ENCODE results near the gene RABAC1.
"Not testable (repeated sequence)": the region's sequence is repeated elsewhere in the genome, so short reads cannot be mapped to it uniquely, and the experiment has no call there.

The RABAC1 gene

DNA sequence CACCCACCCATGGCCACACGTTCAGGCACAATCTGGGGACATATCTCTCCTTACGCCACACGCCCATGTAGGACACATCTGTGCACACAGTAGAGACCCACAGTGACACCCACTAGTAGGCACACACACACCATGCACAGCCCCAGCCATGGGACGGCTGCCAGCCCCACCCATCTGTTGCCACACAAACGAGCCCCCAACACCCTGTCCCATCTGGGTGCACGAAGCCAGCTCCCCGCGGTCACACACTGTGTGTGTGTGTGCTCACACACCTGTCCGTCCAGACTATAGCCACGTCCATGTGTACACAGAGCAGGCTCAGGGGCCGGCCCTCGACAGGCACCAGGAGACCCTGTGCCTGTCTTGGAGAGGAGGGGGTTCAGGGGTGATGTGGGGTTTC lies 41.4 kb downstream of the RABAC1 start:
- no peak for DNase-seq (ENCODE audit: low read depth in 2 of 2, low spot score in 1 of 2)

DNA sequence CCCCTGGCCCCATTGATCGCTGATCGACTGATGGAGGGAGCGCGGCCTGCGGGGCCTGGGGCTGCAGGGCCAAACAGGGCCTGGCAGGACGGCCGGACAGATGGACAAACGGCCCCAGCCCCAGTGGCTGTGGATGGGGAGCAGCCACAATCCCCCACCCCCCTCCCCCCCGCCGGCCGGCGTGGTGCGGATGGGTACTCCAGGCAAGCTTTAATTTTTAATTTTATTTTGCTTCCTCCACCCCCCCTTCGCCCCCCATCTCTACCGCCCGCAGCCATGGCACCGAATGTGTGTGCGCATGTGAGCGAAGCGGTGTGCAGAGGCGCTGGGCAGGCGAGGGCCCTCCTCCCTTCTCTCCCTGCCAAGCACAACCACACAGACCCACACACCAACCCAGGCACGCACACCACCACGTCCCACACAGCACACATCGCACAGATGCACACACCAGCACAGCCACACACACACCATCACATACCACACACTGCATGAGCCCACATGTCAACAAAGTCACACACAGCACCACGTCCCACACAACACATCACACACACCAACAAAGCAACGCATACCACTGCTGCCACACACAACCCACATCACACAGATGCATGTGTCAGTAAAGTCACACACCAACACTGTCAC lies 43.2 kb downstream of the RABAC1 start:
- no peak for DNase-seq (ENCODE audit: low read depth in 2 of 2, low spot score in 1 of 2)

DNA sequence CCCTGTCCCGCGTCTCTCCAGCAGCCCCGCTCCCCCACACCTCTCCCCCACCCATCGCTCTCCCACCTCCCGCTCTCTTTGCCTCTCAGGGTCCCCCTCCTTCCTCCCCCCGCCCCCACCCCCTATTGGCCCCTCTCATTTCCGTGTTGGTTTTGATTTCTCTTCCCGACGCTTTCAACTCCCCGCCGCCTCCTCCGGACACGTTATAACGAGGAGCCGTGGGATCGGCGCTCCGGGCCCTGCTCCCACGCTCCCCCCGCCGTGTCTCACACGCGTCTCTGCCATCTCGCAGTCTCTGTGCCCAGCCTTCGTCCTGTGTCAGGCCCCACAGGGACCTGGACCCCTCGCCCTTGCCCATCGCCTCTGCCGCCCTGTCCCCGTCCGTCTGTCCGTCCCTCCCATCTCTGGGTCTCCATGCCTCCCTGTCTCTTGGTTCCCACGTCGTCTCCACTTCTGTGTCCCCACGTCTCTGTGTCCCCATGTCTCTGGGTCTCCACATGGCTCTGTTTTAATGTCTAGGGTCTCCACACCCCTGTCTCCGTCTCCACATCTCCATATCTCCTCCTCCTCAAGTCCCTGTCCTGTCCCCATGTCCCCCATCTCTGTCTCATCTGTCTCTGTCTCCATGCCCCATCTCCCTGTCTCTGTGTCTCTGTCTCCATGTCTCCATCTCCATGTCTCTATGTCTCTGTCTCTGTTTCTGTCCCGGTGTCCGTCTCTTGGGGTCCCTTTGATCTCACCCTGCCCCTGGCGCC lies 43.9 kb downstream of the RABAC1 start:
- no peak for DNase-seq (ENCODE audit: low read depth in 2 of 2, low spot score in 1 of 2)

DNA sequence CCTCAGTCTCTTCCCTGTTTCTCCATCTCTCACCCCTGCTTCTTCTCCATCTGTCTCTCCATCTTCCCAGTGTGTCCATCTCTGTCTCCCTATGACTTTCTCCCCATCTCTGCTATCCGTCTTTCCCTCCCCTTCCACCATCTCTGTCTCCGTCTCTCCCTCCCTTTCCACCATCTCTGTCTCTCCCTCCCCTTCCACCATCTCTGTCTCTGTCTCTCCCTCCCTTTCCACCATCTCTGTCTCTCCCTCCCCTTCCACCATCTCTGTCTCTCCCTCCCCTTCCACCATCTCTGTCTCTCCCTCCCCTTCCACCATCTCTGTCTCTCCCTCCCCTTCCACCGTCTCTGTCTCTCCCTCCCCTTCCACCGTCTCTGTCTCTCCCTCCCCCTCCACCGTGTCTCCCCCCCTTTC lies 44.7 kb downstream of the RABAC1 start:
- DNase-seq (ENCODE audit: low read depth in 2 of 2, low spot score in 1 of 2) = not testable (repeated sequence)

DNA sequence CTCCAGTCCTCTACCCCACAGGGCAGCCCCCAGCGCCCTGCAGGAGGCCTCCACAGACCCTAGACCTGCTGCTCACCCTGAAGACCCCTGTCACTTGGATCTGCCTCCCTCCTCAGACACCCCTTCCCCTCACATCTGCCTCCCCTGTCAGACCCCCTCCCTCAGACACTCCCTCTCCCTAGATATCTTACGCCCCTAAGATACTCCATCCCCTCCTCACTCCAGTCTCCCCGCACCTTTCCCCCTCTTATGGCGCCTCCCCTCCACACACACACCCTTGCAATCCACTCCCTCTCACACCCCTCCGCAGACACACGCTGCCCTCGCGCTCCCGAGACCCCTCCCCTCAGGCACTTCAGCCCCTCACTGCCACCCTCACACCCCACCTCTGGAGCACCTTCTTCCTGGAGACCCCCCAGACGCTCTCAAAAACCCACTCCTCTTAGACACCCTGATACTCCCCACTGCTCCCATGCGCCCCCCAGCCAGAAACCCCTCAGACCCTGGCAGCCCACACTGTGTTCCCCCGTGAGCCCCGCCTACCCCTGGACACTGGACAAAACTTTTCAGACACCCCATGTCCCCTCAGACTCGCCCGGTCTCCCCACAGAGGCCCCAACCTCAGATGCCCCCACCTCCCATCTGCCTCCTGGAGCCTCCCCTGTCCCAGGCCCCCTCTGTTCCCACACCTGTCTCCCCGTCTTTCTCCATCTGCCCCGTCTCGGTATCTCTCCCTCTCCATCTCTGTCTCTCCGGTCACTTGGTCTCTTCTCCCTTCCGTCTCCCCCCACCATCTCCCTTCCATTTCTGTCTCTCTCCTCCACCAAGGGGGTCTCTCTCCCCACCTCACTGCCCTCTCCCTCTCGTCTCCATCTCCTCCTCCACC lies 45.3 kb downstream of the RABAC1 start:
- no peak for DNase-seq (ENCODE audit: low read depth in 2 of 2, low spot score in 1 of 2)

DNA sequence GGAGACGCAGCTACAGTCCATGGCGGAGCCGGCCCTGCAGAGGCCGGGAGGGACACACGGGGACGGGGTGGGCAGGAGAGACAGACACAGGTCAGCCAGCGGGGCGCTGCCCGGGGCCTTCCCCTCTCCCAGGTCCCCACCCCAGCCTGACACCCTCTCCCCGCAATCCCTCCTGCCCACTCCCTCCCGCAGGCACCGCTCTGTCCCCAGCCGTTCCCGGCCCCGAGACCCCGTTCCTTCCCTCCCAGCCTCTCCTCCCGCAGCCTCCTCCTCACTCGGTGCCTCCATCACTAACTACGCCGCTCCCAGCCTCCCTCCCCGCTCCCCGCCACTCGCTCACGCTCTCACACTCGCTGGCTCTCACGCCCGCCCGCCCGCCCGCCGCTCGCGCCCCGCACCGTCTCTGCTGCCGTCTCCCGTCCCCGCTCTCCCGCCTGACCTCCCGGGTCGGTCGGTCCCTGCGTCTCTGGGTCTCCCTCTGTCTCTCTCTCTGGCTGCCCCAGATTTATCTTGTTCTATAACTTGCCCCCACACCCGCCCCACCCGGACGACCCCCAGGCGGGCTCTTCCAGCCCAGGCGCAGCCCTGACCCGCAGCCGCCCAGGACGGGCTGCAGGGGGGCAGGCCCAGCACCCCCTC lies 46.1 kb downstream of the RABAC1 start:
- no peak for DNase-seq (ENCODE audit: low read depth in 2 of 2, low spot score in 1 of 2)

DNA sequence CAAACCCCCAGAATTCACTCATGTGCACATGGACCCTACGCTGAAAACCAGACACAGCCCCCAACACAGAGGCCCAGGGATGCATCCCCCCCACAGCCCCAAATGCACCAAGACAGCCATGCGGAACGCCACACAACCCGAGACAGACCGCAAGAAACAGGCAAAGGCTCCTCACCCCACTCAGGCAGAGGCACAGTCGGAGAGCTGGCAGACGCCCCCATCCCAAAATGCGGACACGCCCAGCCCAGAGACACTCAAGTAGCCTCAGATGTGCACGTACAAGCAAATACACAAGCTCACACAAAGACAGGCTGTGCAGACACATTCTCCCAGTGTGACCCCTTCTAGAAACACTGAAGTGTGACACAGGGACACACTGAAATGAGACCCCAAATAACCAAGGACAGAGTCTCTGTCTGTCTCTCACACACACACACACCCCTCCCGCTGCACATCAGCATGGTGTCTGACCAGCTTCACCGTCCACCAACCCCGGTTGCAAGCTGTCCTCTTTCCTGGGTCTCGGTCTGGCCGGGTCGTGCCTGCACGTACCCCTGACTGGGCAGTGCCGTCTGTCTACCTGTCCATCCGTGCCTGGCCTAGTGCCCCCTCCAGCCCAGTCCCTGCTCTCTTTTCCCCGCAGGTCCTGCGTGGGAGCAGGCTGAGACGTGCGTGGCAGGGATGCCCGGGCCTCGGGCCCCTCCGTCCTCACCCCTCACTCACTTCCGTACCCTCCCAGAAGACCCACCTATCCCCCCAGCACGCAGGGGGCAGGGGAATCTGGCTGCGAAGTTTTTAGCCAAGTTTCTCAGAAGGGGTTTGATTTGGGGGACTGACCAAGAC lies 47.0 kb downstream of the RABAC1 start:
- no peak for DNase-seq (ENCODE audit: low read depth in 2 of 2, low spot score in 1 of 2)

DNA sequence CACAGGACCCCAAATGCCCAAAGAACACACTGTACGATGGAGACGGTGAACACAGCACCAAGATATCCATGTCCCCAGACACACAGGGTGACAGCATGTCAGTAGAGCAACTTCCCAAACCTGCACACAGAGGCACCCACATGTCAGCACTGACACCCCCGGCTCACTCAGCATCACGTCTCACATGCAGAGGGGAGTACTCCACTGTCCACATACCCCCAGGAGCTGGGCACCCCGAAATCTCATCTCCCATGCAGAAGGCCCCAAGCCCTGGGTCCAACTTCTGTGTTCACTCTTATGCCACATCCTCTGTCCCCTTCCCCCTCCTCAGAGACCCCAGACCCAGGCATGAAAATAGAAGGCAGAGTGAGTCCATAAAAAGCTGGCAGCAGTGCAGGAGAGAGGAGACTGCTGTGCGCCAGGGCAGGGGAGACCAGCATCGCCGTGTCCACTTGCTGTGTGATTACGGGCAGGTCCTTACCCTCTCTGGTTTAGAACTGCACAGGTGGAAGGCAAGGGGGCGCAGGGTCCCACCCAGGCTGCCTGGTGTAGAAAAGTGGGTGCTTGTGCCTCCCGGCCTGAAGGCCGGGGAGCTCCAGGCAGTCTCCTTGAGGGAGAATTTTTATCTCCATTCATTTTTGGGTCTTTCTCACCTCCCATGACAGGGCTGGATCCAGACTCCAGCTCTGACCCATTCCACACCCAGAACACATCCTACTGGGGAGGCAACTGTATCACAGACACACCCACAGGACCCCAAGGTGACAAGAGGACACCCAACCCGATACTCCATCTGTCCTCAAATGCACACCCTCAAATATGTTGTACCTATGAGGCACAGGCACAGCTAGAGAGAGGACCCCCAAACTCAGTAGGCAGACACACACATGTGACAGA lies 47.9 kb downstream of the RABAC1 start:
- DNase-seq (ENCODE audit: low read depth in 2 of 2, low spot score in 1 of 2) = no peak

DNA sequence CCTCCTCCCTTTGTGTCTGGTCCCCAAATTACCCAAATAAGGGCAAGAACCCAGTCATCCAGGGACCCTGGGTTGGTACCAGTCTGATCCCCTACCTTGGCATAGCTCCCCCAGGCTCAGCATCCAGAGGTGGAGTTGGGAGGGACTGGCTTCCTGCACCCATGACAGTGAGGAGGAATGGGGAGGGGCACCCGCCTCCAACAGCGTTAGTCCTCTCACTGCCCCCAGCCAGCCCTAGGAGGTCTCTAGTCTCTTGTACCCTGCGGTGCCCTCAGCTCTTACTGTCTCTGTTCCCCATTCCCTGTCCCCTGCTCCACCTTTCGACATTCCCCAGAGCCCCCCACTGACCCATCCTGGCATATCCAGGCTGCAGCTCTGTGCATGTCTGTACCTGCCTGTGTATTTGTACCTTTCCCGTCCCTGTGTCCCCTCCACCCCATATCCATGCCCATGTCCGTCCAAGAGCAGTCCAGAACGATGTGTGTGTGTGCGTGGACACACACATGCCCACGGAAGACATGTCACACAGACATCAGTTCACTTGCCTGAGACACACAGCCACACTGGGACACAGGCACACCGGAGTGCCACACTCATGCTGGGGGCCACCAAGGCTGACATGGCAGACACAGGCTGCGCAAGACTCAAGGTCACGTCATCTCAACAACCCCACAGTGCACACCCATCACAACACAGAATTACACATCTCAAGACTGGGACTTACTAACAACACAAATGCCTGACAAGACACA lies 48.7 kb downstream of the RABAC1 start:
- DNase-seq (ENCODE audit: low read depth in 2 of 2, low spot score in 1 of 2) = no peak

DNA sequence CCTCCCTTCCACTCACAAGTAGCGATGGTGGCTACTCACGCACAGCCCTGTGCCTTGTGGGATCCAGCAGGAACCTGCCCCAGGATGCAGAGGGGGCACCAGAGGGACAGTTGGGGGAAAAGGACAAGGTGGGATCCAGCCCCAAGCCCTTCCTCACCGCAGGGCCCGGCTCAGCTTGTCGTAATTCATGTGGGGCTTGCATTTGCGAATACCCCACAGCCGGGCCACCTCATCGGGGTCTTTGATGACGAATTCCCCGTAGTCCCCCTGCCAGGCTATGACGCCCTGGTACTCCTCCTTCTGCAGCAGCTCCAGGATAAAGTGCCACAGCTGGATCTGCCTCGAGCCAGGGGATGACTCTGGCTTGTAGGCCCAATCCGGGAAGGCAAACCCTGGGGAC lies 49.4 kb downstream of the RABAC1 start:
- no peak for DNase-seq (ENCODE audit: low read depth in 2 of 2, low spot score in 1 of 2)

DNA sequence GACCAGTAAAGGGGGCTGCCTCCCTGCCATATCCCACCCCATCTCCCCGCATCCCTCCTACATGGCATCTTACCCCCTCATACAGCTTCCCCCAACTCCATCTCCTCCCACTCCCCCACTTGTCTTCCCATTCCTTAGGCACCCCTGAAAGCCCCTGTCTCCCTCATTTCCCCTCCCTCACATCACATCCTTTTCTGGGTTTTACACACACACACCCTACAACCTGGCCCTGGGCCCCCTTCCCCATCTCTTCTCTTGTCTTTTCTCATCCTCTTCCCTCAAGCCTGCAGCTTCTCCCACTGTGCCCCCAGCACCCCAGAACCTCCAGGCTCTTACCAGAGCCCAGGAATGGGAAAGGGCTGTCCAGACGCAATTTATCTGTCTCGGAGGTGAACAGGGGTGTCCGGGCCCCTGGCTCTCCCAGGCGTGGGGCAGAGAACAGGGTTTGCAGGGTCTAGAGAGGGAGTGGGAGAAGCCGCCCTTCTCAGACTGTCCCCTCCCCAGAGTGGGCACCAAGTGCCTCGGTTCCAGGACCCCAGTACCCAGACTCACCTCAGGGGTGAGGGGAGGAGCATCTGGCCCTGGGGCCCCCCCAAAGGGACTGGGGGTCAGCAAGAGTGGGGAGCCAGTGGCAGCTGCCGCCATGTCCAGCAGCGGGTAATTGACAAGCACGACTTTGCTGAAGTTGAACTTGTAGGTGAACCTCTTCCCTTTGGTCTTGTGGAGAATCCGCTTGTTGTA lies 50.2 kb downstream of the RABAC1 start:
- no peak for DNase-seq (ENCODE audit: low read depth in 2 of 2, low spot score in 1 of 2)

DNA sequence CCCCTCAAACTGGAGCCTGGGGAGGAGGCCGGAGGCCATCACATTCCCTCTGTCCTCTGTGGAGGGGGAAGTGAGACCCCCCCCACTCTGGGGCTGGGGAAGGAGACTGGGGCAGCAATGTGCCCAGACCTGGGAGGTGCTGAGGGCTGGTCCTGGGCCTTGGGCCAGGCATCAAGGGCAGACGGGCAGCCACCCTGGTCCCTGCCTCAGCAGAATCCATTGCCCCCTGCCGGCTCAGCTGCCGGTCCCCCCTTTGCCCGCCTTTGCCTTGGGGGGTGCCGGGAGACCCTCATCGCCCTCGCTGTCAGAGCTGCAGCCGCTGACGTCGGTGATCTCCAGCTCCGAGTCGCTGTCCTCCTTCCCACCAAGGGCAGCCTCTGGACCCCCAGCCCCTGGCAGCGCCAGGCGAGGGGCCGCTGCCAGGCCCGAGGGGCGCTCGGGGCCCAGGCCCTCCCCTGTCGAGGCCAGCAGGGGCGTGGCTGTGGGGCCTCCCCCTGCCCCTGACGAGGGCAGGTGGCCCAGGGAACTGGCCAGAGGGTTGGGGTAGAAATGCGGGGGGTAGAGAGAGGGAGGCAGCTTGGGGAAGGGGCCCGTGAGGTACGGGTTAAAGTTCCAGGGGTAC lies 51.0 kb downstream of the RABAC1 start:
- no peak for DNase-seq (ENCODE audit: low read depth in 2 of 2, low spot score in 1 of 2)

DNA sequence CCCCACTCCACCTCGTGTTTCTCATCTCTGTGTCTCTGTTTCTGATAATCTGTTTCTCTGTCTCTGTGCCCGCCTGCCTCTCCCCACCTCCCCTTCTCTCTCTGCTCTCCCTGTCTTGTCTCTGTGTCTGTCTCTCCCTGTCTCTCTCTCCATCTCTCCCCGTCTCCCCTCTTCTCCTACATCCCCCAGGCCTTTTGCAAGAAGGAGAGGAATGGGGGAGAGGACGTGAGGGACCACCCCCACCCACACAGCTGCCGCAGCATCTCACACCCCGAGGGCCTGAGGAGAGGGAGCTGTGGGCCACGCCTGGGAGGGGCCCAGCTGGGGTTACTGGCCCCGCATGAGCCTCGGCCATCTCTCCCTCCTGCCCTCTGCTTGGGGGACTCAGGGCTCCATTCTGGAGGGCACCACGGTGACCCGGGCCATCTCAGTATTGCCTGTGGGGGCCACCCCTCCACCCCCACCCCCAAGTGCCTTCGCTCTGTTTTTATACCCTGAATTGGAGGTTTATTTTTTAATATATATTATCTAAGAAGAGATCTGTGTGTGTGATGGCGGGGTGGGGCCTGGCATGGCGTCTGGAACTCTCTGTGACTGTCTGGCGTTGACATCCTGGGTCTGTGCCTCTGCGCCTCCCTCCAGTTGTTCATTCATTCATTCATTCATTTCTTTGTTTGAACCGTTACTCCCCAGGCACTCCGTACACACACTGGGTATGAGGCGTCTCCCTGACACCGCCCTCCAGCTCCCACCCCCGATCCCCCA lies 52.0 kb downstream of the RABAC1 start:
- DNase-seq (ENCODE audit: low read depth in 2 of 2, low spot score in 1 of 2) = no peak
